Caco-2 (cell line): ENCODE measurements around the gene CEBPZ. TPM values are rescaled to one million over a fixed set of nuclear protein-coding genes. Genes with fewer than 3 reads are reported as not detected.

Source experiments
- BruUV-seq: library from RNA; stranded (reverse); fragments of 400-500 nt; replicated peaks from 2 replicates; lab custom pipeline; 2021; lab: Mats Ljungman, UMichigan
- CTCF ChIA-PET: fragments of 300-600 bp; sonication (Branson Sonifier 250); formaldehyde crosslinking; loops from one replicate; lab custom pipeline; 2022; ENCODE audit warnings: antibody characterized with exemption; lab: Charles Lee
- POLR2A ChIA-PET: fragments of 300-600 bp; sonication (Branson Sonifier 250); formaldehyde crosslinking; loops from one replicate; lab custom pipeline; 2022; ENCODE audit warnings: antibody characterized with exemption; lab: Charles Lee
- DNase-seq, 2 experiments: peaks; one replicate each; pipeline versions ENCODE4 v3.0.0 to v3.0.0-alpha.2; 2020 to 2022
- H3K27me3 ChIP-seq: replicated peaks from 2 replicates; pipeline ENCODE4 v1.6.0; 2011; ENCODE audit warnings: low read length; ENCODE audit not compliant: control insufficient read depth, insufficient read depth
- H3K36me3 ChIP-seq: 2 replicates; pipeline ENCODE4 v1.5.1; 2011; ENCODE audit warnings: low read length; ENCODE audit not compliant: control insufficient read depth, insufficient read depth
- H3K4me1 ChIP-seq: fragments of 250-450 bp; sonication (Bioruptor Pico); 2 replicates; pipeline ENCODE4 v1.5.1; 2020; ENCODE audit warnings: mild to moderate bottlenecking
- H3K4me3 ChIP-seq: 2 replicates; pipeline ENCODE4 v1.5.1; 2011; ENCODE audit warnings: low read depth, mild to moderate bottlenecking, control low read depth, low read length
- H3K9me3 ChIP-seq: fragments of 250-450 bp; sonication (Bioruptor Pico); 2 replicates; pipeline ENCODE4 v1.5.1; 2020; ENCODE audit warnings: mild to moderate bottlenecking, moderate library complexity
- H3K27ac Mint-ChIP-seq: one replicate; pipeline ENCODE4 v1.8.0; 2022; ENCODE audit warnings: mixed read lengths; ENCODE audit not compliant: unreplicated experiment
- H3K27me3 Mint-ChIP-seq: one replicate; pipeline ENCODE4 v1.8.0; 2022; ENCODE audit warnings: mixed read lengths; ENCODE audit not compliant: insufficient read depth, unreplicated experiment
- H3K36me3 Mint-ChIP-seq: one replicate; pipeline ENCODE4 v1.8.0; 2022; ENCODE audit warnings: mild to moderate bottlenecking, mixed read lengths; ENCODE audit not compliant: insufficient read depth, unreplicated experiment
- H3K4me1 Mint-ChIP-seq: one replicate; pipeline ENCODE4 v1.8.0; 2022; ENCODE audit warnings: low read depth, mixed read lengths; ENCODE audit not compliant: unreplicated experiment
- H3K4me3 Mint-ChIP-seq: one replicate; pipeline ENCODE4 v1.8.0; 2022; ENCODE audit warnings: mild to moderate bottlenecking, moderate library complexity, mixed read lengths; ENCODE audit not compliant: unreplicated experiment
- H3K9me3 Mint-ChIP-seq: one replicate; pipeline ENCODE4 v1.8.0; 2022; ENCODE audit warnings: mixed read lengths; ENCODE audit not compliant: unreplicated experiment
- CTCF ChIP-seq, 2 experiments: fragments of 200-600 bp in 1 of 2; IDR thresholded peaks; 1 replicate in 1 of 2; 2 replicates in 1 of 2; pipeline versions ENCODE4 v1.5.1 to v1.8.0; 2011 to 2022; ENCODE audit warnings: antibody characterized with exemption in 1 of 2, control low read depth in 1 of 2, inconsistent platforms in 1 of 2, low read depth in 1 of 2, low read length in 1 of 2, mild to moderate bottlenecking in 1 of 2, moderate library complexity in 1 of 2; ENCODE audit not compliant: insufficient read depth in 1 of 2, severe bottlenecking in 1 of 2, unreplicated experiment in 1 of 2
- intact Hi-C: fragments of 100-400 bp; cut with micrococcal nuclease; formaldehyde crosslinking; loops from one replicate; pipeline ENCODE4 v1.10.0; 2022; ENCODE audit not compliant: unreplicated experiment
- total RNA-seq: library from RNA; stranded (reverse); gene quantifications from 2 replicates; pipeline ENCODE4 v1.2.3, GENCODE V29; 2022

Gene CEBPZ
- total RNA-seq, 1 experiment from 2014 or later = 93.3 TPM

DNA sequence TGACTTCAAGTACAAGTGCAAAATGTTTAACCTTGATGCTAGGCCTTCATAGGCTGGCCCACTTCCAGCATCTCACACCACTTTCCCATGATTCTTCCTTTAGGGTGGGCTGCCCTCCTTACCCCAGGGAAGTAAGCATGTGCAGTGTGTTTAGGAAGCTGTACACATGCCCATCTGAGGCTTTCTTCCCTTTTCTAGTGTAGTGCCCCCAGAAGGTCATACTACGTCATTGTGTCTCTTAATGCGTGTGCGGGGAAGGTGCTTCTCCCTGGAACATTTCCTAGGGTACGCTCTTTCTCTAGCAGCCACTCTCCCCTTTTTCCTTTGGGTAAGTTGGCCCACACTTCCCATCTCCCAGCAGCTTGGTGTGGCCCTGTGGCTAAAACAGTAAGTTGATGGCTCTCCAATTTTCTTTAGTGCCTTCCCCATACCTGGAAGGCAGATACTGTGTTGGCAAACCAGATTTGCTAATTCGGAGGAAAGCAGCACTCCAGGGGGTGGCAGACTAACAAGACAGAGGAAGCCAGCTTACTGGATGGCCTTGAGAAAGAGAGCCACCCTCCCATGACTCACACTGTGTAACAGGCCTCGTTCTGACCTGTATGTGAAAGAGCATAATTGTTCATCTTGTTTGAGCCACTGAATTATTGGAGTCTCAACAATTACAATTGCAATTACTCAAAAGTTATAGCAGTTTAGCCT, 41.8 kb downstream of the CEBPZ start:
- intact Hi-C loops = no loop called here
- TF ChIP-seq CTCF (IDR thresholded peaks at IDR 0.05; ENCODE audit: insufficient read depth in 1 of 2, low read depth in 1 of 2, low read length in 1 of 2, severe bottlenecking in 1 of 2, unreplicated experiment in 1 of 2) = no peak
- H3K9me3 ChIP-seq = no peaks in the 10 kb centered on the region
- no TSS peak for BruUV-seq
- no peaks in the 10 kb centered on the region for H3K9me3 Mint-ChIP-seq
- no peak overlapping the region for H3K27ac Mint-ChIP-seq
- no peaks in the 10 kb centered on the region for H3K27me3 Mint-ChIP-seq
- H3K4me1 Mint-ChIP-seq = peaks cover 14% of the 10 kb centered on the region
- H3K27me3 ChIP-seq = no peaks in the 10 kb centered on the region
- no peaks in the 10 kb centered on the region for H3K36me3 ChIP-seq
- ChIA-PET POLR2A (interaction anchor here (0.5 kb wide), 1 partner anchor 1915 kb away, joined by 3 read pairs; no protein-coding TSS in a partner anchor), CTCF (no interaction called here)
- DNase-seq = no peak
- no peaks in the 10 kb centered on the region for H3K4me1 ChIP-seq
- no peak overlapping the region for H3K4me3 Mint-ChIP-seq
- no peaks in the 10 kb centered on the region for H3K36me3 Mint-ChIP-seq
- H3K4me3 ChIP-seq = no peak overlapping the region

DNA sequence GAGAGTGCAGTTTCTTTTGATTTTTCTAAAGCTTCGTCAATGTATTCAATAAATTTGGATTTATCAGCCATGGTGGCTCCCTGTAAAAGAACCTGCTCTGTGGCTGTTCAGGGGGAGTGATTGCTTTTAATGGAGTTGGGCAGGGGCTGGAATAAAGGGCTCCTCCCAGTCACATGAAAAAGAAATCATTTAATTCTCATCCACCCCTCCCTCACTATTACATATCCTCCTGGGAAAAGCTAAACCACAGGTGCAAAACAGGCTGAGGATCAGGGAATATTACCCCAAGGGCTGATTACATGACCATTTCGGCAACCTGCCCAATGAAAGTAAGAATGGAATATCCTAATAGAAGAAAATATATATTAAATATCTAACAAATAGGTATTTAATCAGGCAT, 42.8 kb downstream of the CEBPZ start, which contains the start of gene SULT6B1:
SULT6B1 (minus strand) TSS at position 101 of the 400 bp plus-strand sequence; CDS start at position 71, 30 bp downstream.
- no peaks in the 10 kb centered on the region for H3K36me3 ChIP-seq
- Mint-ChIP-seq H3K36me3 (no peaks in the 10 kb centered on the region), H3K9me3 (no peaks in the 10 kb centered on the region), H3K4me3 (no peak within 1 kb of the TSS), H3K27me3 (no peaks in the 10 kb centered on the region), H3K4me1 (peaks cover 14% of the 10 kb centered on the region), H3K27ac (no peak within 1 kb of the TSS)
- intact Hi-C loops = no loop called here
- no peaks in the 10 kb centered on the region for H3K27me3 ChIP-seq
- no peak within 1 kb of the TSS for H3K4me3 ChIP-seq
- no peaks in the 10 kb centered on the region for H3K9me3 ChIP-seq
- DNase-seq = no peak
- ChIA-PET POLR2A (no interaction called here), CTCF (no interaction called here)
- no TSS peak for BruUV-seq
- no peaks in the 10 kb centered on the region for H3K4me1 ChIP-seq
- TF ChIP-seq CTCF (IDR thresholded peaks at IDR 0.05; ENCODE audit: insufficient read depth in 1 of 2, low read depth in 1 of 2, low read length in 1 of 2, severe bottlenecking in 1 of 2, unreplicated experiment in 1 of 2) = no peak

DNA sequence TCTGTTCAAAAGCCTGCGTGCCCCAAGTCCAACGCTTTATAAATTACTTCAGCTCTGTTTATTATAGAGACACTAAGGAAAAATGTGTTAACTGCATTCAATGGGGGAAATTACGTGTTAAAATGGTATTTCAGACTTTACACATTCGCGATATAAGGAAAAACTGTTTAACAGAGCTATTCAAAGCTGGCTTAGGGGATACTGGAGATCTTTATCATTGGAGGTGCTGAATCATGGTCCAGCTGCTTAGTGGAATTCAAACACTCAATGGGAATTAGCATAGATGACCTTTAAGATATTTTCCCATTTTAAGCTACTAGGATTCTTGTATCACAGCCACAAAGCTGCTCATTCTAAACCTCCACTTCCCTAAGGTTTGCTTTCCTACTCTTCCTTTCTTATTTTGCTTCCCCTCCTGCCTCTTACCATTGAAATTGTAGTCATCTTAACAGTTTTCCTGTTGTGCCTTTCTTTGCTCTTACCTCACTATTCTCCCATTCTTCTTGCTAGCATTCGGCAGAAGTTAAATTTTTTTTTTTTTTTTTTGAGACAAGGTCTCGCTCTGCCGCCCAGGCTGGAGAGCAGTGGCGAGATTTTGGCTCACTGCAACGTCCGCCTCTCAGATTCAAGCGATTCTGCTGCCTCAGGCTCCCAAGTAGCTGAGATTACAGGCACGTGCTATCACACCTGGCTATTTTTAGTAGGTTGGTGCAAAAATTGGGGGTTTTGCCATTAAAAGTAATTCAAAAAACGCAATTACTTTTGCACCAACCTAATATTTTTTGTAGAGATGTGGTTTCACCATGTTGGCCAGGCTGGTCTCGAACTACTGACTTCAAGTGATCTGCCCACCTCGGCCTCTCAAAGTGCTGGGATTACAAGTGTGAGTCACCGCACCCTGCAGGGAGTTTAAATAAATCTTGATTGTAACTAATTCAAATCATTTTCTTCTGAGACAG, 49.4 kb downstream of the CEBPZ start:
- Mint-ChIP-seq H3K9me3 (no peaks in the 10 kb centered on the region), H3K4me1 (peaks cover 25% of the 10 kb centered on the region), H3K36me3 (no peaks in the 10 kb centered on the region), H3K27me3 (no peaks in the 10 kb centered on the region), H3K27ac (peak overlapping the region; percentile 17), H3K4me3 (peak overlapping the region; percentile 5)
- intact Hi-C loops = no loop called here
- ChIA-PET POLR2A (no interaction called here), CTCF (no interaction called here)
- H3K36me3 ChIP-seq = no peaks in the 10 kb centered on the region
- TF ChIP-seq CTCF (IDR thresholded peaks at IDR 0.05; ENCODE audit: insufficient read depth in 1 of 2, low read depth in 1 of 2, low read length in 1 of 2, severe bottlenecking in 1 of 2, unreplicated experiment in 1 of 2) = no peak
- H3K9me3 ChIP-seq = no peaks in the 10 kb centered on the region
- no peak for DNase-seq
- H3K4me1 ChIP-seq = peaks cover 6% of the 10 kb centered on the region
- BruUV-seq = no TSS peak
- no peak overlapping the region for H3K4me3 ChIP-seq
- no peaks in the 10 kb centered on the region for H3K27me3 ChIP-seq
